Osteocyte (in vitro differentiated cells): ENCODE results near the gene NTSR1. TPM values are rescaled to one million over a fixed set of nuclear protein-coding genes. Genes with fewer than 3 reads are reported as not detected.

Experiments used
- DNase-seq: peaks from one replicate; pipeline ENCODE4 v3.0.0; 2021; ENCODE audit warnings: mixed read lengths; ENCODE audit not compliant: unreplicated experiment; ENCODE audit errors: extremely low spot score
- H3K27ac Mint-ChIP-seq: one replicate; pipeline ENCODE4 v1.8.0; 2021; ENCODE audit warnings: mild to moderate bottlenecking, mixed read lengths; ENCODE audit not compliant: unreplicated experiment
- H3K27me3 Mint-ChIP-seq: one replicate; pipeline ENCODE4 v1.8.0; 2021; ENCODE audit warnings: mixed read lengths; ENCODE audit not compliant: unreplicated experiment
- H3K36me3 Mint-ChIP-seq: one replicate; pipeline ENCODE4 v1.8.0; 2021; ENCODE audit warnings: mixed read lengths; ENCODE audit not compliant: unreplicated experiment
- H3K4me1 Mint-ChIP-seq: one replicate; pipeline ENCODE4 v1.8.0; 2021; ENCODE audit warnings: mixed read lengths; ENCODE audit not compliant: unreplicated experiment
- H3K4me3 Mint-ChIP-seq: one replicate; pipeline ENCODE4 v1.8.0; 2021; ENCODE audit warnings: mild to moderate bottlenecking, moderate library complexity, mixed read lengths; ENCODE audit not compliant: unreplicated experiment
- H3K9me3 Mint-ChIP-seq: one replicate; pipeline ENCODE4 v1.8.0; 2021; ENCODE audit warnings: mixed read lengths; ENCODE audit not compliant: unreplicated experiment
- total RNA-seq: library from RNA; stranded (reverse); gene quantifications from 2 replicates; pipeline ENCODE4 v1.2.1, GENCODE V29; 2021
- TF ChIP-seq, protein P1 (sequence below): fragments of 200-600 bp; sonication (generic); IDR thresholded peaks from 2 replicates; pipeline ENCODE4 v1.5.0; 2021; ENCODE audit warnings: antibody characterized with exemption, mild to moderate bottlenecking, moderate library complexity

NTSR1 gene
- total RNA-seq, 1 donor from 2014 or later: 0.11 TPM

DNA sequence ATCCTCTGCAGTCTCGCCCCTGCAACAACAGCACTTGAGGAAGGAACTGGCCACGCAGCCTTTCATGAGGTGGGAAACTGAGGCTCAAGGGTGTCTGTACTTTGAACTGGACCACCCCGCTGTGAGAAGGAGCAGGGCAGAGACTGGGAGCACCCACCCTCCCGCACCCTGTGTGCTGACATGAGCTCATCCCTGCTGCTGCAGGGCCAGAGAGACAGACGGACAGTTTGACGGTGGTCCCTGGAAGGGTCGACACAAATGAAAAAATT lies 70.7 kb downstream of the NTSR1 start:
- no peak overlapping the region for H3K27ac Mint-ChIP-seq
- H3K36me3 Mint-ChIP-seq: no peaks in the 10 kb centered on the region
- peaks cover 4% of the 10 kb centered on the region for H3K4me1 Mint-ChIP-seq
- TF ChIP-seq, protein P1, sequence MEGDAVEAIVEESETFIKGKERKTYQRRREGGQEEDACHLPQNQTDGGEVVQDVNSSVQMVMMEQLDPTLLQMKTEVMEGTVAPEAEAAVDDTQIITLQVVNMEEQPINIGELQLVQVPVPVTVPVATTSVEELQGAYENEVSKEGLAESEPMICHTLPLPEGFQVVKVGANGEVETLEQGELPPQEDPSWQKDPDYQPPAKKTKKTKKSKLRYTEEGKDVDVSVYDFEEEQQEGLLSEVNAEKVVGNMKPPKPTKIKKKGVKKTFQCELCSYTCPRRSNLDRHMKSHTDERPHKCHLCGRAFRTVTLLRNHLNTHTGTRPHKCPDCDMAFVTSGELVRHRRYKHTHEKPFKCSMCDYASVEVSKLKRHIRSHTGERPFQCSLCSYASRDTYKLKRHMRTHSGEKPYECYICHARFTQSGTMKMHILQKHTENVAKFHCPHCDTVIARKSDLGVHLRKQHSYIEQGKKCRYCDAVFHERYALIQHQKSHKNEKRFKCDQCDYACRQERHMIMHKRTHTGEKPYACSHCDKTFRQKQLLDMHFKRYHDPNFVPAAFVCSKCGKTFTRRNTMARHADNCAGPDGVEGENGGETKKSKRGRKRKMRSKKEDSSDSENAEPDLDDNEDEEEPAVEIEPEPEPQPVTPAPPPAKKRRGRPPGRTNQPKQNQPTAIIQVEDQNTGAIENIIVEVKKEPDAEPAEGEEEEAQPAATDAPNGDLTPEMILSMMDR: no peak
- no peak for DNase-seq
- H3K4me3 Mint-ChIP-seq: no peak overlapping the region
- peaks cover 10% of the 10 kb centered on the region for H3K27me3 Mint-ChIP-seq
- no peaks in the 10 kb centered on the region for H3K9me3 Mint-ChIP-seq

DNA sequence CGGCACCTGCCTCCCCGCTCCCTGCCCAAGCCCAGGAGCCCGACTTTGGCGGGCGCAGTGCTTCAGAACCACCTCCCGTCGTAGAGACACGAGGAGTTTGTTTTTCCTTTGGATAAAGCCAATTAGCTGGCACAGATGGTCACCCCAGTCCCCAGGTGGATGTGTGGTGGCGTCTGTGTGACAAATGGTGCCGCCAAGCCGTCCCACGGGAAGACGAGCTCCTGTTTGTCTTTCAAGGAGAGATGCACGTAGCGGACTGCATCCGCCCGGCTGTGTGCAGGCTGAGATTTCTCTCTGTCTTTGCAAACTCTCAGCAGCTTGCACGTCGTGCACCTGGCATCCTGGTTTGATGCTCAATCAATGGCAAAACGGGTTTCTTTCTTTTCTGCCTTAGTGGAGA lies 71.6 kb downstream of the NTSR1 start:
- Mint-ChIP-seq H3K27me3 (peaks cover 6% of the 10 kb centered on the region), H3K27ac (no peak overlapping the region), H3K36me3 (no peaks in the 10 kb centered on the region), H3K9me3 (no peaks in the 10 kb centered on the region), H3K4me3 (no peak overlapping the region), H3K4me1 (peaks cover 4% of the 10 kb centered on the region)
- no peak for DNase-seq
- TF ChIP-seq, protein P1: no peak

DNA sequence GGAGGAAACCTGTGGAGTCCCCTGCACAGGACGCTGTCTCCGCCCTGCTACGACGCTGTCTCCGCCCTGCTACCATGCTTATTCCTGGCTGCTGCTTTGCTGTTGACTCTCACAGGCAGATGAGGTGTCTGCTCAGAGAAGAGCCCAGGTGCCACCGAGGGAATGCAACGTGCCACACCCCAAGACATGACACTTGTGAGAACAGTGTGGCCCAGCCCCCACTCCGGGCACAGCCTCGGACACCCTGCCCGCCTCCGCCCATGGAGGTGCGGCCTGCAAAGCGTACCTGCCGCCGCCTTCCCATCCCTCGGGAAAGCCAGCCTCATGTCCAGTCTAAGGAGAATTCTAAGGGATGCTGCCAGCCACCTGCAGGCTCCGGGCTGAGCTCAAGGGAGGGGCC lies 72.1 kb downstream of the NTSR1 start:
- Mint-ChIP-seq H3K9me3 (no peaks in the 10 kb centered on the region), H3K36me3 (no peaks in the 10 kb centered on the region), H3K4me1 (peaks cover 4% of the 10 kb centered on the region), H3K27ac (no peak overlapping the region), H3K4me3 (no peak overlapping the region), H3K27me3 (peaks cover 5% of the 10 kb centered on the region)
- no peak for DNase-seq
- TF ChIP-seq, protein P1: no peak

DNA sequence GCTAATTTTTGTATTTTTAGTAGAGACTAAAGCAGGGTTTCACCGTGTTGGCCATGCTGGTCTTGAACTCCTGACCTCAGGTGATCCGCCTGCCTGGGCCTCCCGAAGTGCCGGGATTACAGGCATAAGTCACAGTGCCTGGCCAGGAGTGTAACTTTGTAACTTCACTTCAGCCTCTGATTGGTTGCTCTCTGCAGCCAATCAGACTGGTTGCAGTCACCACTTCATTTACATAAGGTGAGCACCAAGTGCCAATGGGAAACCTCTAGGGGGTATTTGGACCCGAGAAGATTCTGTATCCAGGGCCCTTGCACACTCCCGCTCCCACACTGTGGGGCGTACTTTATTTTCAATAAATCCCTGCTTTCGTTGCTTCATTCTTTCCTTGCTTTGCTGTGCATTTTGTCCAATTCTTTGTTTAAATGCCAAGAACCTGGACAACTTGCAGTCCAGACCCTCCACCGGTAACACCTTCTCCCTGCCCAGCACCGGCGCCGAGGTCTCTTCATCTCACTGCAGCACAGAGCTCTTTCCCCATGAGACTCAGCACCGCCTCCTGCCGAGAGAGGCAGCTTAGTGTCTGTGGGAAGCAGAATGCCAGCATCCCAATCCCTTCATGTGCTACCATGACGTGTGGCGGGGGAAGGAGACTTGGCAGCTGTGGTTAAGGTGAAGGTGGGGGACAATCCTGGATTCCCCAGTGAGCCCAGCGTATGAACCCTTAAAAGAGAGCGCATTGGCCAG lies 73.7 kb downstream of the NTSR1 start:
- H3K9me3 Mint-ChIP-seq: no peaks in the 10 kb centered on the region
- H3K27me3 Mint-ChIP-seq: peaks cover 6% of the 10 kb centered on the region
- no peak overlapping the region for H3K4me3 Mint-ChIP-seq
- TF ChIP-seq, protein P1: no peak
- no peak for DNase-seq
- no peaks in the 10 kb centered on the region for H3K36me3 Mint-ChIP-seq
- H3K27ac Mint-ChIP-seq: no peak overlapping the region
- H3K4me1 Mint-ChIP-seq: no peaks in the 10 kb centered on the region

DNA sequence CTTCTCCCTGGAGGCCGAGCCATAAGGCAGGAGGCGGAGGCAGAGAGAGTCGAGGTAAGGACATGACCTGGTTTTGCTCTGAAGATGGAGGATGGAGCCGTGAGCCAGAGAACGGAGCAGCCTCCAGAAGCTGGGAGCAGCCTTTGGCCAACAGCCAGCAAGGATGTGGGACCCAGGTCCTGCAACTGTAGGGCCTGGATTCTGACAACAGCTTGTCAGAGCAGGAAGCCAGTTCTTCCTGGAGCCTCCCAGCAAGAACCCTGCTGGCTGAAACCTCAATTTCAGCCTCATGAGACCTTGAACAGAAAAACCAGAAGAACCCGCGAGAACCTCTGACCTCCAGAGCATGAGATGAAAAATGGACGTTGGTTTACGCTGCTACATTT lies 74.2 kb downstream of the NTSR1 start:
- H3K27me3 Mint-ChIP-seq: peaks cover 12% of the 10 kb centered on the region
- DNase-seq: no peak
- no peaks in the 10 kb centered on the region for H3K36me3 Mint-ChIP-seq
- TF ChIP-seq, protein P1: no peak
- H3K9me3 Mint-ChIP-seq: no peaks in the 10 kb centered on the region
- no peaks in the 10 kb centered on the region for H3K4me1 Mint-ChIP-seq
- H3K4me3 Mint-ChIP-seq: no peak overlapping the region
- H3K27ac Mint-ChIP-seq: no peak overlapping the region
